Neutrophil (primary cell): ENCODE data around the gene TMEM158.

ENCODE experiments used
- H3K27ac ChIP-seq: fragments of 200-600 bp; sonication (generic); 2 replicates; pipeline ENCODE4 v1.5.1; 2016; ENCODE audit warnings: mild to moderate bottlenecking, moderate library complexity
- H3K27me3 ChIP-seq: fragments of 200-600 bp; sonication (generic); 2 replicates; pipeline ENCODE4 v1.6.0; 2016; ENCODE audit warnings: mild to moderate bottlenecking
- H3K36me3 ChIP-seq: fragments of 200-600 bp; sonication (generic); 2 replicates; pipeline ENCODE4 v1.5.1; 2017
- H3K4me1 ChIP-seq, 2 experiments: fragments of 200-600 bp in 1 of 2; sonication (generic) in 1 of 2; 1 replicate in 1 of 2; 2 replicates in 1 of 2; pipeline versions ENCODE4 v1.5.1 to v1.6.1; 2013 to 2016; ENCODE audit warnings: low read depth in 1 of 2, low read length in 1 of 2, mild to moderate bottlenecking in 1 of 2, moderate library complexity in 1 of 2; ENCODE audit not compliant: control insufficient read depth in 1 of 2, insufficient read depth in 1 of 2
- H3K4me3 ChIP-seq, 2 experiments: fragments of 200-600 bp in 1 of 2; sonication (generic) in 1 of 2; 1 replicate in 1 of 2; 2 replicates in 1 of 2; pipeline ENCODE4 v1.5.1; 2013 to 2016; ENCODE audit warnings: low read depth in 1 of 2, low read length in 1 of 2, mild to moderate bottlenecking in 1 of 2, moderate library complexity in 1 of 2
- H3K9me3 ChIP-seq: fragments of 200-600 bp; sonication (generic); 2 replicates; pipeline ENCODE4 v1.5.1; 2016
- CTCF ChIP-seq: fragments of 200-600 bp; sonication (generic); IDR thresholded peaks from 2 replicates; pipeline ENCODE4 v1.5.1; 2016; ENCODE audit warnings: antibody characterized with exemption

Gene TMEM158

GRCh38 chr3:45187694-45188141, 38.4 kb downstream of the TMEM158 start:
- no peaks in the 10 kb centered on the region for H3K36me3 ChIP-seq
- H3K27ac ChIP-seq = no peak overlapping the region
- H3K4me1 ChIP-seq = no peaks in the 10 kb centered on the region
- no peak overlapping the region for H3K4me3 ChIP-seq
- TF ChIP-seq CTCF = no peak
- H3K9me3 ChIP-seq = no peaks in the 10 kb centered on the region
- no peaks in the 10 kb centered on the region for H3K27me3 ChIP-seq

- Histone ChIP-seq H3K27me3 (no peaks in the 10 kb centered on the region), H3K4me3 (no peak overlapping the region), H3K9me3 (no peaks in the 10 kb centered on the region), H3K36me3 (no peaks in the 10 kb centered on the region), H3K4me1 (no peaks in the 10 kb centered on the region), H3K27ac (no peak overlapping the region)
- no peak for TF ChIP-seq CTCF
Measured at GRCh38 chr3:45186871-45187270, 39.2 kb downstream of the TMEM158 start.

GRCh38 chr3:45185461-45185860, 40.6 kb downstream of the TMEM158 start:
- H3K9me3 ChIP-seq = no peaks in the 10 kb centered on the region
- no peak for TF ChIP-seq CTCF
- no peaks in the 10 kb centered on the region for H3K4me1 ChIP-seq
- no peaks in the 10 kb centered on the region for H3K36me3 ChIP-seq
- H3K4me3 ChIP-seq = no peak overlapping the region
- H3K27ac ChIP-seq = no peak overlapping the region
- H3K27me3 ChIP-seq = no peaks in the 10 kb centered on the region

GRCh38 chr3:45185052-45185451, 41.0 kb downstream of the TMEM158 start:
- Histone ChIP-seq H3K27me3 (no peaks in the 10 kb centered on the region), H3K9me3 (no peaks in the 10 kb centered on the region), H3K27ac (no peak overlapping the region), H3K4me3 (no peak overlapping the region), H3K36me3 (no peaks in the 10 kb centered on the region), H3K4me1 (no peaks in the 10 kb centered on the region)
- TF ChIP-seq CTCF = no peak

GRCh38 chr3:45183872-45184262, 42.2 kb downstream of the TMEM158 start:
- H3K4me1 ChIP-seq = no peaks in the 10 kb centered on the region
- H3K27ac ChIP-seq = no peak overlapping the region
- H3K36me3 ChIP-seq = no peaks in the 10 kb centered on the region
- no peak overlapping the region for H3K4me3 ChIP-seq
- no peak for TF ChIP-seq CTCF
- H3K27me3 ChIP-seq = no peaks in the 10 kb centered on the region
- H3K9me3 ChIP-seq = no peaks in the 10 kb centered on the region
